GM18520 (cell line): ENCODE results near the gene COX8A.

Experiments used
- ATAC-seq: cut with Tn5 transposase; IDR thresholded peaks from one replicate; pipeline ENCODE4 v1.9.1; 2021; ENCODE audit not compliant: unreplicated experiment

The COX8A gene

GRCh38 chr11:64019106-64020037 lies 45.0 kb downstream of the COX8A start:
- ATAC-seq = no peak

GRCh38 chr11:64020976-64021756 lies 46.7 kb downstream of the COX8A start:
- ATAC-seq = no peak

- ATAC-seq = no peak
Observed at GRCh38 chr11:64021757-64022093, 47.3 kb downstream of the COX8A start.

DNA sequence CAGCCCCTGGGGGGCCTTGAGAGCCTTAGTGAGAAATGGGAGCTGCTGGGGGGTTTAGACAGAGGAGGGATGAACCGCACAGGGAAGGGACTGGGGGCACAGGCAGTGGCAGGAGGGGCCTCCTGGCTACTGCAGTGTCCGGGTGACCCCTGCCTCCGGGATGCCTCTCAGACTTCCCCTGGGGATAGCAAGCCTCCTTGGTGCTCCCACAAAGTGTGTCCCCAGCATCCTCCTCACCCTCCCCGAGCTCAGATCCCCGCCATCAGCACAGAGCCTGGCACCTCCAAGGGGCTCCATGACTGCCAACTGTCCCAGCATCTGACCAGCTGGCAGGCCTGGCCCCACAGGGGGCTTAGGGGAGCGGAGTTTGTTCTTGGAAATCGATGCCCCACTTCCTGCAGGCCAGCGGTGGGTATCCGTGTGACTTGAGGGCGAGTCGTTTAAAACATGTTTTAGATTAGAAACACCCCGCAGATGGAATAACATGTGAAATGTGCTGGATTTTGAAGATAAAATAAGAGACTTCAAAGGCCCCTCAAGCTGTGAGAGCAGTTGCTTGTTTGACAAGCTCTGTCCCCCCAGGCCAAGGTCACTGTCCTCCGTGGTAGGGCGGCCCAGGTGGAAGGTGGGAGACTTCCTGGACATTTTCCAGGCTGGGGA lies 47.8 kb downstream of the COX8A start:
- no peak for ATAC-seq

DNA sequence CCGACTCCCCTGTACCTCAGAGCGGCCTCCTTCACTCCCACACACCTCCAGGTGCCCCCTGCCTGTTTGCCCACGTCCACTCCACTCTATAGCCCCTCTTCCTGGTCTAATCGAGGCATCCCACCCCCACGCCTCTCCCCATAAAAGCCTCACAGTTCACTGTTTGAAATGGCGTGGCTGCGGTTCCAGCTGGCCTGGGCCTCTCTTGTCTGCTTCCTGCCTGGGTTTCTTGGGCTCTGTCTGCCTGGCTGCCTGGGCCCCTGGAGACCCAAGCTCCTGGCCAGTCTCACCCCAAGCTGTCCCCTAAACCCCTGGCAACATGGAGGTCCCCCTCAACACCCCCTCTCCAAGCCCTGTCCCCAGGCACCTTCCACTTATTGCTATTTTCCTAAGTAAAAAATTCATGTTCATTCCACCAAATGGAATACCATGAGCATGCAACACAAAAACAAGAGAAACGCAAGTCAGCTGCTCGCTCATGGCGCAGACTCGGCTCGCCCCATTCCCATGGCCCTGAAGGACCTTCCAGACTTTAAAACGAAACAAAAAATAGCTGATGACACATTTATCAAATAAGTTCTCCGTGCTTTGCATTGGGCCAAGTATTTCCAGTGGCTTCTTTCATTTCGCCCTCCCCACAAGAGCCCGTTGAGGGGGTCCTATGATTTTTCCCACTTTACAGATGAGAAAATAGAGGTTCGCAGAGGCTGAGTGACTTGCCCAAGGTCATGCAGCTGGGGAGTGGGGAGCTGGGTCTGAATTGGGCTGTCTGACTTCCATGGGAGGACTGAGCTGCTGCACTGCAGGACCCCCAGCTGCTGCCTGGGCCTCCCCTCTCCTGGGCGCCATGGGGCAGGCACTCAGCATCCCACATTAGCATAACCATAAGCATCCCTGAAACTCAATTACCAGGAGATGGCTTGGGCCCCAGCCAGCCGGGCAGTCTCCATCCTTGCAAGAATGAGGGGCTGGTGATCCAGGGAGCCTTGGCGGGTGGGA lies 49.6 kb downstream of the COX8A start:
- ATAC-seq = no peak

GRCh38 chr11:64025205-64025604 lies 50.8 kb downstream of the COX8A start:
- no peak for ATAC-seq
